ENCODE data around the gene KCNH8.

KCNH8 gene

DNA sequence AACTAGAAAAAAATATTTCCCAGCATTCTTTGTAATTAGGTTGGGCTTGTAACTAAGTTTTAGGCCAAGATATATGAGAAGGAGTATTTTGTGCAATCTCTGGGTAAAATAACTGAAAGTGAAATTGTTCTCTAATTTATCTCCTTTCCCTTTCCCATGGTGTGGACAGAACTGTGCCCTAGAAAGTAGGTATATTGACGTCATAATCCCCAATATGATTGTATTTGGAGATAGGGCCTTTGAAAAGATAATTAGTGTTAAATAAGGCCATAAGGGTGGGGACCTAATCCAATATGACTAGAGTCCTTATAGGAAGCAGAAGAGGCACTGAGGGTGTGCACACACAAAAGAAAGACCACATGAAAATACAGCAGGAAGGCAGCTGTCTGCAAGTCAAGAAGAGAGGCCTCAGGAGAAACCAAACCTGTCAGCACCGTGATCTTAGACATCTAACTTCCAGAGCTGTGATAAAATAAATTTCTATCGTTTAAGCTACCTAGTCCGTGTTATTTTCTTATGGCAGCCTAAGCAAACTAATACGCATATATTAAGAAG is 106.6 kb downstream of the KCNH8 start:
- no peak for DNase-seq

- no peak for DNase-seq
These were observed 108.0 kb downstream of the KCNH8 start for GRCh38 chr3:19256313-19256712.

GRCh38 chr3:19263606-19264005 is 115.3 kb downstream of the KCNH8 start:
- no peak for DNase-seq

- DNase-seq, result no peak
These were observed 116.1 kb downstream of the KCNH8 start for GRCh38 chr3:19264424-19264823.

- no peak for DNase-seq
These were observed 118.7 kb downstream of the KCNH8 start for GRCh38 chr3:19267040-19267439.

GRCh38 chr3:19270481-19270880 is 122.2 kb downstream of the KCNH8 start:
- DNase-seq, result no peak

DNA sequence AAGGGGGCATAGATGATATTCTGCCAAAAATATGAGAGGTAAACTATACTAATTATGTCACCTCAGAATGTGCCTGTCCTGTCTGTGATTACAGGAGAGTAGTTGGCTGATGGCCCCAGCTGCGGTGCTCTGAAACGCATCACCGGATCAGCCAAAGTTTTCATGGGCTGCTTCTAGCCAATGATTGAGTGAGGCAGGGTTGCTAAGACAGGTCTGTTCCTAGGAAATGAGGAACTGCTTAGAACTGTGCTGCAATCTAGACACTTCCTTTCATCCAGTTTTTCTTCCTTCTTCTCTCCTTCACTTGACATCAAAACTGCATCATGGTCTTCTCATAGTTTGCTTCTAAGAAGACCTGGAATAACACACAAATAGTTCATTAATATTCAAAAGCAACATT is 124.0 kb downstream of the KCNH8 start:
- no peak for DNase-seq

DNA sequence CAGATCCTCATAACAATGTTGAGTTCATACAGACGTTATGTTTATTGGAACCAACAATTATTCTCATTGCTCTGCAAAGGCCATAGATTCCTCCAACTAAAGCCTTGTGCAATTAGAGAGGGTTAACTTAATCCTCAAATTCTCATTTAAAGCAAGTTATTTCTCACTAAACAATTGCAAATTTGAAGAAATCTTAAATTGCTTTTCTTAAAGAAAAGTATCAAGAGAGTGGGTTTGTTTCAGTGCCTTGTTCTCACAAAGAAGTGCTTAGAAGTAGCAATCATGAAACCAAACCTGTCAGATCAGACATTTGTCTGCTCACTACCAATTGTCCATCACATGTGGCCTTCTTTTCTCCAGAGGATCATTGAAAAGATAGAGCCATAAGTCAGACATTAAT is 124.8 kb downstream of the KCNH8 start:
- no peak for DNase-seq

DNA sequence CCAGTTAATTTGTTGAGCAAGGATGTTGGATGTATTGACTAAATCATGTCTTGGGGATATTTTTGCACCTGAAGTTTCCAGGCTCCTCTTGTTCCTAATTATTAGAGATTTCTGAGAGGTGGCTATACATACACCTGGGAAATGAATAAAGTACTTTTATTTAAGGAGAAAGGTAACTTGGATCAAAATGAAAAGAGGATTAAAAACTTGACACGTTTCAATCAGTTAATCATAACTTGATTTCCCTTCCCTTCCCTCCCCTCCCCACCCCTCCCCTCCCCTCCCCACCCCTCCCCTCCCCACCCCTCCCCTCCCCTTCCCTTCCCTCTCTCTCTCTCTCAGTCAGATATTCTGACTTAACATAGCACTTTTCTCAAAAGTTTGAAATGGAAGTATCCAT is 126.3 kb downstream of the KCNH8 start:
- no peak for DNase-seq

- DNase-seq, result no peak
These were observed 136.7 kb downstream of the KCNH8 start for GRCh38 chr3:19284974-19285373.

DNA sequence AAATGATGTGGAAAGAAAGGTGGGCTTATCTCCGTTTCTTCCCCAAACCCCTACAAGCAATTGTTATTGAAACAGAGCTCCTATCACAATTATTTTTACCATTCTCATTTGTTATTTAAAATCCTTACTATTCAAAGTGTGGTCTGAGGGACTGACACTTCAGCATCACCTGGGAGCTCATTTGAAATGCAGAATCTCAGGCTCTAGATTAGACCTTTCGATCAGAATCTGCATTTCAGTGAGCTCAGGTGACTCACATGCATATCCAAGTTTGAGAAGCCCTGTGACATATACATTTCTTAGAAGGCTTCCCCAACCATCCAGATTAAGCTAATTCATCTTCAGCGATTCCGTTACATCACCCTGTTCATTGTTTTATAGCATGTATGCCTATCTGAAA is 145.0 kb downstream of the KCNH8 start:
- no peak for DNase-seq

GRCh38 chr3:19295208-19295607 is 146.9 kb downstream of the KCNH8 start:
- no peak for DNase-seq

- no peak for DNase-seq
These were observed 183.6 kb downstream of the KCNH8 start for GRCh38 chr3:19331931-19332330.

DNA sequence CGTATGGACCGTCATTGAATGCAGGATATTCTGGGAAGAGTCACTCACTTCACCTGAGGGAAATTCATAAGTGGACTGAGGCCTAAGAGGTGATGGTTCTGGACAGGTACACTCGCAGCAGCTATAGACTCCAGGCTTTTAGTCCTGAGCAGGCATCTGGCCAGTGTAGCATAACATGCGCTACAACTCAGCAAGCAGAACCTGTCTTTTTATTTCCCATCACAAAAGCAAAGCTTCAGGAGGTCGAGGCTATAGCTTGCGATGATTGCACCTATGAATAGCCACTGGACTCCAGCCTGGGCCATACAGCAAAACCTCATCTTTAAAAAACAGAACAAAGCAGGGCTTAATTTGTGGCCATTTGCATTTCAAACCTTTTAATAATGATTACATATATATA is 185.8 kb downstream of the KCNH8 start:
- DNase-seq, result no peak

GRCh38 chr3:19338769-19339168 is 190.5 kb downstream of the KCNH8 start:
- no peak for DNase-seq

- no peak for DNase-seq
These were observed 194.1 kb downstream of the KCNH8 start for GRCh38 chr3:19342389-19342788.

- DNase-seq, result no peak
These were observed 198.4 kb downstream of the KCNH8 start for GRCh38 chr3:19346759-19347158.

DNA sequence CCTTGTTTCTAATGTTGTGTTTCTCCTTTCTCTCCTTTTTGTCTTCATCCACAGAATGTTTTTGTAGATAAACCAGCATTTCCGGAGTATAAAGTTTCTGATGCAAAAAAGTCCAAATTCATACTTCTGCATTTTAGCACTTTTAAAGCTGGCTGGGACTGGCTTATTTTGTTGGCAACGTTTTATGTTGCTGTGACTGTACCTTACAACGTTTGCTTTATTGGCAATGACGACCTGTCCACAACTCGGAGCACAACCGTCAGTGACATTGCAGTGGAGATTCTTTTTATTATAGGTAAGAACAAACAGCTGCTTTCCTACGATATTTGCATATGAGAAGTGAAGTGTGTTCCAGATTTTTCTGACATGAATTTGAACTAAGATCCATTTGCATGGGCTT is 199.4 kb downstream of the KCNH8 start:
- DNase-seq, result no peak

DNA sequence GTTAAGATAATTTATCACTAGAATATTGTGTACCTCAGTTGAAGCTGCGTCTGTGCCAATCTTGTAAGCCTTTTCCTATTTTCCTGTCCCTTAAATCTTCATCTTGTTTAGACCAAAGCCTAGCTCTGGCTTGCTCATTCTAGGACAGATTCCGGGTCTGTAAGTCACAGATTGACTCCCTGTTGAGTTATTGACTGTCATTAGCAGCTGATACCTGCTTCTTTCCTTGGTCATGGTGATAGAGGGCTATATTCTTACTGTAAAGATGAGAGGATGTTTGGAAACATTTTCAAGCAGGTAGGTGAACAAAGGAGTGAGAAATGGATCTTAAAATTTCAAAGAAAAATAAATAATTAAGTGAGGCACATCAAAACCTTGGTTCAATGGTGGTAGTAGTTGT is 200.2 kb downstream of the KCNH8 start:
- no peak for DNase-seq

DNA sequence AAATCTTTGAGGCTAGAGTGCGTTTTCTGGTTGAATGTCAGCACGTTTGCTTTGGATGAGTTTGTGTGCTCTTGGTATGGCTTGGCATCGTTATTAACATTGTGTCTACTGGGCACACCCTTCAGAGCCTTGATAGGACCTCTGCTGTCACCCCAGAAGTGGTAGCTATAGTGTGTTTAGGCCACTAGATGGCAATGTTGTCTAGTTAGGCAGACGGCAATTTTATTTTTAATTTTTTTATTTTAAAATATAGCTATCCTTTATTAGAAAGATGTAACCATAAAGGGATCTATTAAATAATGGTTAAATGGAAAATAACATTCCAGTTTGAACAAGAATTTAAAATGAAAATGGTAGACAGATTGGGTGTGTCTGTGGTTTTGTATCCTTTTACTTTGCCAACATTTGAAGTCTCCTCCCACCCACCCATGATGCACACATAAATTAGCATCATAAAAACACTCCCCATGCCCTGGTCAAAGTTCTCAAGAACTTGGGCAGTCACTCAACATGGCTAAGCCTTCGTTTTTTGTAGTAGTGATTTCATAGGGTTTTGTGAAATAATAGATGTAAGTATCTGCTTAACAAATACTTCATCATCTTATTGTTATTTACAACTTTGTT is 200.7 kb downstream of the KCNH8 start:
- no peak for DNase-seq

- DNase-seq, result no peak
These were observed 209.6 kb downstream of the KCNH8 start for GRCh38 chr3:19357947-19358346.

- no peak for DNase-seq
These were observed 214.8 kb downstream of the KCNH8 start for GRCh38 chr3:19363071-19363470.

- no peak for DNase-seq
These were observed 215.8 kb downstream of the KCNH8 start for GRCh38 chr3:19364148-19364547.

- no peak for DNase-seq
These were observed 217.2 kb downstream of the KCNH8 start for GRCh38 chr3:19365471-19365870.

DNA sequence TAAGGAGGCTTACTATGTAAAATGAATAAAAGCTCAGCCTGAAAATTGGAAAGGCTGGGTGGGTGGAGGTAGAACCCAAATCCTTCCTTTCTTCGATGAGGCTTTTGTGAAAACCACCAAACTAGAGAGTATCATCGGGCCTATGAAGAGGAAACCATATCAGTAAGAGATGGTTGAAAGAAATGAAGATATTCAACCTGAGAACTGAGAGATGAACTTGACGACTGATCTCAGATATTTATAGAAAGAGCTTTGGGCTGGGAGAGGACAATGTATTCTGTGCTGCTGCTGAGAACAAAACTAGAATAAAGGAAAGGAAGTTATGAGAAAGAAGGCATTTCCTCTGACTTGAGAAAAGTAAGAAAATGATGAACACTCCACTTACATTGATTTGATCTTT is 236.6 kb downstream of the KCNH8 start:
- DNase-seq, result no peak

Measured in stimulated activated CD4-positive, alpha-beta T cell treated with anti-CD3 and anti-CD28 coated beads, Interleukin-2, amount 100 ng/mL, for 24 hours (primary cell).